Activated CD8-positive, alpha-beta memory T cell treated with anti-CD3 and anti-CD28 coated beads for 4 hours (primary cell): ENCODE data around the gene SOX15.
A peak's percentile ranks its signal among the peaks of the same experiment; 100 is the strongest.

Source experiments
- DNase-seq, 2 donors: peaks; one replicate each; pipeline ENCODE4 v3.0.0-alpha.2; 2020; ENCODE audit warnings: low read depth in 2 of 2

Gene SOX15

DNA sequence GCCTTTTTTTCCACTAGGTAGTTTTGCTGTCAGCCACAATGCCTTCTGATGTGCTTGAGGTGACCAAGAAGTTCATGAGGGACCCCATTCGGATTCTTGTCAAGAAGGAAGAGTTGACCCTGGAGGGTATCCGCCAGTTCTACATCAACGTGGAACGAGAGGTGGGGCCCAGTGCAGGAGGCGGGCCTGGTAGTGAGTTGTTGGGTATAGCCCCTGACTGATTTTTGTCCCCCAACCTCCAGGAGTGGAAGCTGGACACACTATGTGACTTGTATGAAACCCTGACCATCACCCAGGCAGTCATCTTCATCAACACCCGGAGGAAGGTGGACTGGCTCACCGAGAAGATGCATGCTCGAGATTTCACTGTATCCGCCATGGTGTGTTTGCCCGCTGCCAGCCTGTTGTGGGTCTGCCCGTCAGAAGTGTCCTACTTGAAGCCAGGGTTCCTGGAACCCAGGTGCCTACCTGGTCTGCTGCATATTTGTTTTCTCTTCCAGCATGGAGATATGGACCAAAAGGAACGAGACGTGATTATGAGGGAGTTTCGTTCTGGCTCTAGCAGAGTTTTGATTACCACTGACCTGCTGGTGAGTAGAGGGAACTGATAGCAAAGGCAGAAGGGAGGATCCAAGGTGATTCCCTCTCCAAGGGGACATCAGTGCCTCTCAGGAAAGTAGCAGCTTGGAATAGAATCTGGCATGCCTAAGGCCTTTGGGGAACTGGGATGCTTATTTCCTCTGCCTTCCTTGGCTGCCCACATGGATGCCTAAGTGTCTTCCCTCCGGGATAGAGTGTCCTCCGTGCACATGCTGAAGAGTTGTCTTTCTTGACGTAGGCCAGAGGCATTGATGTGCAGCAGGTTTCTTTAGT lies 12.3 kb downstream of the SOX15 start:
- no peak for DNase-seq

DNA sequence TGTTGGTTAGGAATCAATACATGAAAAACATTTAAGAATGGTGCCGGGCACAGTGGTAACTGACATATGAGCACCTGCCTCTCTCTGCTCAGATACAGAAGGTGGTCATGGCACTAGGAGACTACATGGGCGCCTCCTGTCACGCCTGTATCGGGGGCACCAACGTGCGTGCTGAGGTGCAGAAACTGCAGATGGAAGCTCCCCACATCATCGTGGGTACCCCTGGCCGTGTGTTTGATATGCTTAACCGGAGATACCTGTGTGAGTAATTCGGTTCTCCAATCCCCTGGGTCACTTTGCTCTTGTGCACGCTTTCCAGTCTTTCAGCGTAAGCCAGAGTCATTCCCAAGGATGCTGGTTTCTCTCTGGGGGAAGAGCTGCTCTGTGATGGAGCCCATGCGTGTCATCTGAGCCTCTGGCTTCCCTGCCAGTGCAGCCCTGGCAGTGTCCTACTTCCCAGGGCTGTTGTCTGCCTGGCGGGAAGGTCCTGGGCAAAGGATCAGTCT lies 13.4 kb downstream of the SOX15 start:
- no peak for DNase-seq

DNA sequence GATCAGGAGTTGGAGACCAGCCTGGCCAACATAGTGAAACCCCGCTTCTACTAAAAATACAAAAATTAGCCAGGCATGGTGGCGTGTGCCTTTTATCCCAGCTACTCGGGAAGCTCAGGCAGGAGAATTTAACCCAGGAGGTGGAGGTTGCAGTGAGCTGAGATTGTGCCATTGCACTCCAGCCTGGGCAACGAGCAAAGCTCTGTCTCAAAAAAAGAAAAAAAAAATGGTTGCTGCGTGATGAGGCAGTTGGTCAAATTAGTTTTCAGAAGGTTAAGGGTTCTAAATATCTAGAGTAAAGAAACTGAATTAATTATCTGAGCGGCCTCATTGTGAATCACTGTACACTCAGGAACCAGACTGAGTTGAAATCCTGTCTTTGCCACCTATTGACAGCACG lies 13.9 kb downstream of the SOX15 start:
- DNase-seq: no peak

DNA sequence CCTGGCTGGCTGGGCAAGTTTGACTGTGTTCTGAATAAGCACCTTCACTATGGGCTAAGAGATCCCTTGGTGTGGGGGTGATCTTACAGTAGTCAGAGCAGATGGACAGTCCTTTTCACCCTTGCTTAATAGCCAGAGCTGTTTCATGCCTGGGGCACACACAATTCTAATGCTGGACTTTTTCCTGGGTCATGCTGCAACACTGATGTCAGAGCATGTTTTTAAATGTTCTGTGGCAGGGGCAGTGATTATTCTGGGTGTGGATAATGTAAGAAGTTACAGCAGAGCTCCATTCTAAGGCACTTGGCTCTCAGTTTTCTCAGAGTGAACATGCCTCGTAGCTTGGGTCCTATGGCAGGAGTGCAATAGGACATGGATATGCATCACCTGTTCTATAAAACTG lies 14.4 kb downstream of the SOX15 start:
- no peak for DNase-seq

DNA sequence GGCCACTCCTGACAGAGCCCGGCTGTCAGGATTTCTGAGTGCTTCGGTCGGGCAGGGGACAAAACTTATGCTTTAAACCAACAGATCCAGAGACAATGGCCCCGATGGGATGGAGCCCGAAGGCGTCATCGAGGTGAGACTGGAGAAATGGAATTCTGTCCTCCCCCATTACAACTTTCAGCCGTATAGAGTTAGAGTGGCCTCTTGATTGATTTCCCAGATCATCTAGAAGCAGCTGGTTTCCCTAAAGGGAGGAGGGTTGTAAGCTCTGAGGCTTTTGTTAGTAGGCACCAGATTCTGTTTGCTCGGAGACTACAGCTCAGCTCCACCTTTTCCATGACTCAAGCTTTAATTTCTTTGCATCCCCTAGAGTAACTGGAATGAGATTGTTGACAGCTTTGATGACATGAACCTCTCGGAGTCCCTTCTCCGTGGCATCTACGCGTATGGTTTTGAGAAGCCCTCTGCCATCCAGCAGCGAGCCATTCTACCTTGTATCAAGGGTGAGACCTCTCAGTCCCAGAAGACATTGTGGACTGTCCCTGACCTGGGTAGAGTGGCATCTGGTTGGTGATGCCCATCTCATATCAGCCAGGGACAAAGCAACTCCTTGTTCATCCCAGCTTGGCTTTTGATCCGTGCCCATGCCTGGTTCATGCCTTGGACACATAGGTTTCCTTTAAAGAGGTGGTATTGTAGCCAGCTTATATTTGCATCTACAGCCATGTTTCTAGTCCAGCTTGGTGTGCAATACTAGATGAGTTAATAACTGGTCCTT lies 15.5 kb downstream of the SOX15 start:
- DNase-seq: no peak

DNA sequence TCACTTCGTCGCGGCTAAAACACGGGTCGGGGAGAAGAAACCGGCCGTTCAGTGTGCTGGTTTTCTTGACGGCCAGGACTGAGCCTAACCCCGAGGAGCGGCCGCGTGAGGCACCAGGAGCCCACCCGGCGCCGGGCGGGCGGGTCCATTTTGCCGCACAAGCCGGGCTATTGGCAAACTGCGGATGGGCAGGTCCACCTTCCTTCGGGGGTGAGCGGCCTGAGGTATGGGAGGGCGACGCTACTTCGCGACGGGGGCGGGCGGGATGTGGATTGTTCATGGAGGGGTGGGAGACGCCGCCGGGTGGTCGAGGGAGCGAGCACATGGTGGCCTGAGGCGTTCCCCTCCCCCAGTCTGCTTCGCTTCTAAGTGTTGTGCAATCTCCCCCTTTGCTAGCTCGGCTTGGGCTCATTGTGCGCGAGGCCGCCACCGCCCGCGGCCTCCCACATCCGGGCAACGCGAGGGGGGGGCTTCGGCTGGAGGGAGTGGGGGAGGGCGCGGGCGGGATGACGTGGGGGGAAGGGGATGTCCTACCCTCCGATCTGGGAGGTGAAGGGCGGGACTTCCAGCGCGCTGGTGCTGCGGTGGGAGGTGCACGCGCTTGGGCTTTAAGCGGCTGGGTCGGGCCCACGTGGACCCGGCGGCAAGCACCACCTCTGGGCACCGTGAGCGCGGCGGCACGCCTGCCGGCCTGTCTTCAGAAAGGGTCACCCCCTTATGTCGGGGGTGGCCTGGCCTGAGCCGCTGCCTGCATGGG lies 16.4 kb downstream of the SOX15 start:
- peak; percentile 82 to 85 for DNase-seq

DNA sequence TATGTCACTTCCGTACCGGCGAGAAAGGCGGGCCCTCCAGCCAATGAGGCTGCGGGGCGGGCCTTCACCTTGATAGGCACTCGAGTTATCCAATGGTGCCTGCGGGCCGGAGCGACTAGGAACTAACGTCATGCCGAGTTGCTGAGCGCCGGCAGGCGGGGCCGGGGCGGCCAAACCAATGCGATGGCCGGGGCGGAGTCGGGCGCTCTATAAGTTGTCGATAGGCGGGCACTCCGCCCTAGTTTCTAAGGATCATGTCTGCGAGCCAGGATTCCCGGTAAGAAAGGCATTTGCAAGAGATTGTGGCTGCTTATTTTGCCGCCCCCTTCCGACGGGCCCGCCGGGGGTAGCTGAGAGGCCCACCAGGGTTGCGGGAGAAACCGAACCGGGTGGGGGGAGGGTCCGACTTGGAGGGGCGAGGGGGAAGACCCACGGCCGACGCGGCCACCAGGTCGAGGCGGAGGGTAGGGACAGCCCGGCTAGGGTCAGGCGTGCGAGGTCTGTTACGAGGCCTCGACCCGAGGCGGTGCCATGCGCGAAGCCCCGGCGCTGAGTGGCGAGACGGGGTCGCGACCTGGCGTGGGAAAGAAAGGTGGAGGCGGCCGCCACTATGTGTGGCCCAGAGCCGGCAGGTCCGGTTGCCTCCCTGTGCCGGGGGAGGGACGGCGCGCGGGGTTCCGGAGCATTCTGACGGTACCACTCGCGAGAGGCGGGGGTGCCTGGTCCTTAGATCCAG lies 17.1 kb downstream of the SOX15 start:
- peak; percentile 97 to 100 for DNase-seq

DNA sequence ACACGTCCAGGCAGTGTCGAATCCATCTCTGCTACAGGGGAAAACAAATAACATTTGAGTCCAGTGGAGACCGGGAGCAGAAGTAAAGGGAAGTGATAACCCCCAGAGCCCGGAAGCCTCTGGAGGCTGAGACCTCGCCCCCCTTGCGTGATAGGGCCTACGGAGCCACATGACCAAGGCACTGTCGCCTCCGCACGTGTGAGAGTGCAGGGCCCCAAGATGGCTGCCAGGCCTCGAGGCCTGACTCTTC lies 17.6 kb downstream of the SOX15 start:
- DNase-seq: no peak

DNA sequence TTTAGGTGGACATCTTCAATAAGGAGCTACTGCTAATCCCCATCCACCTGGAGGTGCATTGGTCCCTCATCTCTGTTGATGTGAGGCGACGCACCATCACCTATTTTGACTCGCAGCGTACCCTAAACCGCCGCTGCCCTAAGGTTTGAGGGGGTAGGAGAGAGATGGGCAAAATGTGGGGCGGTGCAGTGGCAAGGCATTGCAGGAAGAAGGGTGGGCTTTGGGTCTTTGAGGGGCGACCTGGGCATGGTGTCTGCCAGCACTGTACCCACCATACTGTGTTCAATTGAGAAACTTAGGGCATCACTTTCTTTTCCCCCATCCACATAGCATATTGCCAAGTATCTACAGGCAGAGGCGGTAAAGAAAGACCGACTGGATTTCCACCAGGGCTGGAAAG lies 19.5 kb downstream of the SOX15 start:
- DNase-seq: no peak

DNA sequence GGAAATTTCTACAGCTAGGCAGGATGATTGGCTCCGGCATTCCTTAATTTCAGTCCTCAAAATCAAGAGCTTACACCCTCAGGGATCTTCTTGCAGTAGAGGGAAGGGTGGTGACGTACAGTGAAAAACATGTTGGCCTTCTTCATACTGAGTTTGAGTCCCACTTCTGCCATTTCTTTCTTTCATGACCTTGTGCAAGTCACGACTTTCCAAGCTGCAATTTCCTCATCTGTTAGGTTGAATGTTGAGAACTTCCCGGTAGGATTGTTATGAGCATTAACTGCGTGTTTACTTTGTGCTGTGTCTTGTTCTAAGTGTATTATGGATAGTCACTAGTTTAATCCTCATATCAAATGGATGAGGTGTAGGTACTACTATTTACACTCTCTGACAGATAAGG lies 20.3 kb downstream of the SOX15 start:
- DNase-seq: no peak

DNA sequence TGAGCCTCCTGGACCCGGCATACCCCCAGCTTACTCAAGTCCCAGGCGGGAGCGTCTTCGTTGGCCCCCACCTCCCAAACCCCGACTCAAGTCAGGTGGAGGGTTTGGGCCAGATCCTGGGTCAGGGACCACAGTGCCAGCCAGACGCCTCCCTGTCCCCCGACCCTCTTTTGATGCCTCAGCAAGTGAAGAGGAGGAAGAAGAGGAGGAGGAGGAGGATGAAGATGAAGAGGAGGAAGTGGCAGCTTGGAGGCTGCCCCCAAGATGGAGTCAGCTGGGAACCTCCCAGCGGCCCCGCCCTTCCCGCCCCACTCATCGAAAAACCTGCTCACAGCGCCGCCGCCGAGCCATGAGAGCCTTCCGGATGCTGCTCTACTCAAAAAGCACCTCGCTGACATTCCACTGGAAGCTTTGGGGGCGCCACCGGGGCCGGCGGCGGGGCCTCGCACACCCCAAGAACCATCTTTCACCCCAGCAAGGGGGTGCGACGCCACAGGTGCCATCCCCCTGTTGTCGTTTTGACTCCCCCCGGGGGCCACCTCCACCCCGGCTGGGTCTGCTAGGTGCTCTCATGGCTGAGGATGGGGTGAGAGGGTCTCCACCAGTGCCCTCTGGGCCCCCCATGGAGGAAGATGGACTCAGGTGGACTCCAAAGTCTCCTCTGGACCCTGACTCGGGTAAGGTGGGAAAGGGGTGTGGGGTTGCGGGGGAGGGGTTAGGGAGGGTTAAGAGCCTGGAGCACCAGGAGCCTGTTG lies 26.6 kb downstream of the SOX15 start:
- DNase-seq: no peak

DNA sequence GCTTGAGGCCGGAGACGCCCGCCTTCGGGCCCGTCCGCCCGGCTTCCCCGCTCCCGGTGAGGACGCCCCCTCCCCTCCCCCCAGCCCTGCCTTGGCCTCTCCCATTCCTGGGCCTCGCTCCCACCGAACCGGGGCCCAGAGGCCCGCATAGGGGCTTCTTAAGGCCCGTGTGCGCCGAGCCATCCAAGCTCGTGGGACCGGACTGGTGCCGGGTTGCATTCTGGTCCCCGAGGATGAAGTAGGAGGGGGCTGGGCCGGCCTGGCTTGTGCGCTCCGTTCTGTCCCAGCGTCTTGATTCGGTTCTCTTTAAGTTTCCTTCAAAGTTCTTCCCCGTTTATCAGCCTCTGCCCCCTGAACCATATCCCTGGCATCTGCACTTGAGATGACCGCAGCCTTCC lies 27.7 kb downstream of the SOX15 start:
- DNase-seq: no peak

DNA sequence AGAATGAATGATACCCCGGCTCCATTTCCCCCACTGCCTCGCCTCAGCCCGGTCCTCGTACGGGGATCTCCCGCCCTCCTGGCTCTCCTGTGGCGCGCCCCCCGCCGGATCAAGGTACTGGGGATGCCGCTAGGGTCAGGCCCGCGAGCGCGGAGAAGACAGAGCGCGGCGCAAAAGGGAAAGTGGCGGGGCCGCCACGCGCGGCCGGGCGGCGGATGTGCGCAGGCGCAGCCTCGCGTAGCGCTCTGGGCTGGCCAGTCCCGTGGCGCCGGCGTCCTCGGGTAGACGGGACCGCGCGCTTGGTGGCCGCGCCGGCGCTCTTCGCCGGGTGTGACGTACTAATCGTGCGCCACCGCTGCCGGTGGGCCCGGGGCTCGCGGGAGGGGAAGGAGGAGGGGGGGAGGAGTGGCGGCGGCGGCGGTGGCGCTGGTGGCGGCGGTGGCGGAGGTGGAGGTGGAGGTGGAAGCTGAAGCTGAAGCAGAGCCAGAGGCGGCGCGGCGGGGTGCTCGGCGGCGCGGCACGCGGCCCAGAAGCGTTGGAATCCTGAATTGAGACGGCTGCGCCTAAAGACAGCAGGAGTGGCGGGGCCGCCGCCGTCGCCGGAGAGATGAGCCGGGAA lies 28.2 kb downstream of the SOX15 start, which contains the start of gene SENP3:
Gene SENP3, plus strand, starts transcription at position 331 of the 619 bp plus-strand sequence. CDS start 1,158 bp downstream, outside the sequence.
- DNase-seq: peak; percentile 80 to 83

DNA sequence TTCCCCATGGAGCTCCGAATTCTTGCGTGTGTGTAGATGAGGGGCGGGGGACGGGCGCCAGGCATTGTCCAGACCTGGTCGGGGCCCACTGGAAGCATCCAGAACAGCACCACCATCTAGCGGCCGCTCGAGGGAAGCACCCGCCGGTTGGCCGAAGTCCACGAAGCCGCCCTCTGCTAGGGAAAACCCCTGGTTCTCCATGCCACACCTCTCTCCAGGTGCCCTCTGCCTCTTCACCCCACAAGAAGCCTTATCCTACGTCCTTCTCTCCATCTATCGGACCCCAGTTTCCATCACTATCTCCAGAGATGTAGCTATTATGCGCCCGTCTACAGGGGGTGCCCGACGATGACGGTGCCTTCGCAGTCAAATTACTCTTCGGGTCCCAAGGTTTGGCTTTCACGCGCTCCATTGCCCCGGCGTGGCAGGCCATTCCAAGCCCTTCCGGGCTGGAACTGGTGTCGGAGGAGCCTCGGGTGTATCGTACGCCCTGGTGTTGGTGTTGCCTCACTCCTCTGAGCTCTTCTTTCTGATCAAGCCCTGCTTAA lies 28.8 kb downstream of the SOX15 start:
- DNase-seq: peak; percentile 61 to 72

DNA sequence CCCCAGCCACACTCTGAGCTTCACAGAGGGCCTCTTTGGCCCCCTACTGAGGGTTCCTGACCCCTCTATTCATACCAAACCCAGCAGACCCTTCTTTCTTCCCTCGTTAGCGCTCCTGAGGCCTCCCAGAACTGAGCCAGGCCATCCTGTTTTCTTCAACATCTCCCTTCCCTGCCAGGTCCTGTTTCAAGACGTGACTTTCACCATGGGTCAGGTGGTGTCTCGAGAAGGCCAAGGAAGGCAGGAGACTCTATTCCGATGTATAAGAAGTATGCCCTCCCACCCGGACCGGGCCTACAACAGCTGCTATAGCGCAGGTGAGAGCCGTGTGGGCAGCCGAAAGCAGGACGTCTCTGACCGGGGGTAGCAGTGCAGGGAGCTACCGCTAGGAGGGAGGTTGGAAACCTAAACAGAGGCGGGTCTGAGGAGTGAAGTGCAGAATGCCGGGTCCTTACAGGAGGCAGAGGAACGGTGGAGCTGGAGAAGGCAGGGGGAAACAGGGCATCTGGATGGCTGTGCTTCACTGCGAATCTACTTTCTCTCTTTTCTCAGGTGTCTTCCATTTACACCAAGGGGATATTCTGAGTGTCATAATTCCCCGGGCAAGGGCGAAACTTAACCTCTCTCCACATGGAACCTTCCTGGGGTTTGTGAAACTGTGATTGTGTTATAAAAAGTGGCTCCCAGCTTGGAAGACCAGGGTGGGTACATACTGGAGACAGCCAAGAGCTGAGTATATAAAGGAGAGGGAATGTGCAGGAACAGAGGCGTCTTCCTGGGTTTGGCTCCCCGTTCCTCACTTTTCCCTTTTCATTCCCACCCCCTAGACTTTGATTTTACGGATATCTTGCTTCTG lies 29.5 kb downstream of the SOX15 start:
- DNase-seq: no peak

DNA sequence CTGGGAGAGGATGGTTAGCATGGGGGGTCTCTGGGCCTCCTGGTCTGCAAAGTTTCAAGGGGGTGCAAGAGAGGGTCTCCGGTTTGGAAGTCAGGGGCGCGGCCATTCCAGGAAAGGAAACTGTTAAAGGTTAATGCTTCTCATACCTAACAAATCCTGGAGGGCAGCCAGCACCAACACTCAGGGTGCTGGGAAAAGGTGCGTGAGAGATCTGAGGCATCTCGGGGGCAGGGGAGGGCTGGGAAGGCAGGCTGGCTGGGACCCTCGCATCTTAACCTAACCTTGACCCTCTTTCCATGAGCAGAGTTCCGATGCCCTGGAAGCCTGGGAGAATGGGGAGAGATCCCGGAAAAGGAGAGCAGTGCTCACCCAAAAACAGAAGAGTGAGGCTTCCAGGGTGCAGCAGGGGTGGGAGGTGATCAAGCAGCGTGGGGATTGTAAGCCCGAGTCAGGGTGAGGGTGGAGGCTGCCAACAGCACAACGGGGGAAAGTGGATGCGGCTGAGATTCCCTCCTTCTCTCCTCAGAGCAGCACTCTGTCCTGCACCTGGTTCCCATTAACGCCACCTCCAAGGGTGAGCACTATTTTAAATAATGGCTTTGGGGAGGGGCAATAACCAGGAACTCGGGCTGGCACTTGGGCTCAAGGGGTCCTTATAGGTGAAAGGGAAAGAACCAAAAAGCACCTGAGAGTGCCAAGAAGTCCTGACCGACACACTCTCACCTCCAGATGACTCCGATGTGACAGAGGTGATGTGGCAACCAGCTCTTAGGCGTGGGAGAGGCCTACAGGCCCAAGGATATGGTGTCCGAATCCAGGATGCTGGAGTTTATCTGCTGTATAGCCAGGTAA lies 30.3 kb downstream of the SOX15 start:
- no peak for DNase-seq

DNA sequence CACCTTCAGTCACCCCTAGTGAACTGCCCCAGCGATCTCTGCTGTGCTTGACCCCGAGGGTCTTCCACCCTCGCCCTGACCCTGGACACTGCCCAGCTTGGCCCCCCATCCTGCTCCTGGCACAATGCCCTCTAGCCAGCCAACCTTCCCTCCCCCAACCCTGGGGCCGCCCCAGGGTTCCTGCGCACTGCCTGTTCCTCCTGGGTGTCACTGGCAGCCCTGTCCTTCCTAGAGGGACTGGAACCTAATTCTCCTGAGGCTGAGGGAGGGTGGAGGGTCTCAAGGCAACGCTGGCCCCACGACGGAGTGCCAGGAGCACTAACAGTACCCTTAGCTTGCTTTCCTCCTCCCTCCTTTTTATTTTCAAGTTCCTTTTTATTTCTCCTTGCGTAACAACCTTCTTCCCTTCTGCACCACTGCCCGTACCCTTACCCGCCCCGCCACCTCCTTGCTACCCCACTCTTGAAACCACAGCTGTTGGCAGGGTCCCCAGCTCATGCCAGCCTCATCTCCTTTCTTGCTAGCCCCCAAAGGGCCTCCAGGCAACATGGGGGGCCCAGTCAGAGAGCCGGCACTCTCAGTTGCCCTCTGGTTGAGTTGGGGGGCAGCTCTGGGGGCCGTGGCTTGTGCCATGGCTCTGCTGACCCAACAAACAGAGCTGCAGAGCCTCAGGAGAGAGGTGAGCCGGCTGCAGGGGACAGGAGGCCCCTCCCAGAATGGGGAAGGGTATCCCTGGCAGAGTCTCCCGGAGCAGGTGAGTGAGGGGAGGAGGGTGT lies 31.2 kb downstream of the SOX15 start, which contains the start of gene TNFSF13:
Gene TNFSF13, plus strand, starts transcription at position 207 of the 776 bp plus-strand sequence. Its CDS starts 290 bp downstream, at position 497.
- DNase-seq: no peak
